ENCODE measurements around the gene CLEC14A. TPM values are rescaled to one million over a fixed set of nuclear protein-coding genes. Genes with fewer than 3 reads are reported as not detected.

The CLEC14A gene
- total and polyA plus RNA-seq, 9 of the 15 experiments (the other 6 are each of a cell fraction or from before 2014, with no cell fraction given): not detected

GRCh38 chr14:38210587-38211216 lies 45.2 kb downstream of the CLEC14A start:
- Histone ChIP-seq H2AFZ (ENCODE audit: low read depth, low read length) (no peak overlapping the region), H3K9me1 (ENCODE audit: control insufficient read depth, insufficient read depth, low read length) (no peaks in the 10 kb centered on the region), H3K9ac (ENCODE audit: insufficient read depth in 1 of 2, low read depth in 2 of 2, low read length in 2 of 2) (no peak overlapping the region), H3K79me2 (ENCODE audit: control insufficient read depth, insufficient read depth, low read length) (no peaks in the 10 kb centered on the region), H3K4me2 (ENCODE audit: insufficient read depth, low read length) (no peak overlapping the region), H3K27ac (ENCODE audit: extremely low read depth, low read depth, low read length) (no peak overlapping the region), H3K36me3 (ENCODE audit: control insufficient read depth, insufficient read depth, low read length) (no peaks in the 10 kb centered on the region), H3K27me3 (ENCODE audit: control insufficient read depth in 2 of 2, insufficient read depth in 2 of 2, low read length in 2 of 2) (no peaks in the 10 kb centered on the region), H3K9me3 (replicated peaks; ENCODE audit: control insufficient read depth, insufficient read depth, low read depth, low read length) (no peaks in the 10 kb centered on the region), H3K4me1 (replicated peaks in 1 of 2; ENCODE audit: control insufficient read depth in 2 of 2, insufficient read depth in 2 of 2, low read length in 2 of 2) (no peaks in the 10 kb centered on the region), H3K4me3 (no peak overlapping the region), H4K20me1 (replicated peaks; ENCODE audit: control insufficient read depth, insufficient read depth, low read length) (no peaks in the 10 kb centered on the region)
- no peak for TF ChIP-seq SRSF1 (IDR thresholded peaks at IDR 0.05; ENCODE audit: low read depth, low read length)
- TF ChIP-seq ATF4 (CRISPR knock-in tag; IDR thresholded peaks at IDR 0.05): no peak
- no peak for TF ChIP-seq NKRF (IDR thresholded peaks at IDR 0.05; ENCODE audit: borderline replicate concordance)
- no peak for TF ChIP-seq NFE2 (IDR thresholded peaks at IDR 0.05; ENCODE audit: low read depth)
- TF ChIP-seq YY1 (IDR thresholded peaks at IDR 0.05; ENCODE audit: borderline replicate concordance in 1 of 3, control insufficient read depth in 1 of 3, extremely low read depth in 1 of 3, insufficient read depth in 3 of 3, insufficient read length in 1 of 3, insufficient replicate concordance in 2 of 3, low read depth in 1 of 3, low read length in 2 of 3): no peak
- TF ChIP-seq CCNT2 (IDR thresholded peaks at IDR 0.05; ENCODE audit: borderline replicate concordance, extremely low read depth, insufficient read length, low read depth, low read length): no peak
- TF ChIP-seq ZNF764 (CRISPR knock-in tag; IDR thresholded peaks at IDR 0.05; ENCODE audit: low read depth): no peak
- TF ChIP-seq BACH1 (tag; IDR thresholded peaks at IDR 0.05): no peak
- no peak for TF ChIP-seq ERF (CRISPR knock-in tag; IDR thresholded peaks at IDR 0.05)
- TF ChIP-seq PCBP1 (IDR thresholded peaks at IDR 0.05; ENCODE audit: low read depth, low read length, poor library complexity, severe bottlenecking): no peak
- no peak for TF ChIP-seq PRMT5 (CRISPR knock-in tag; IDR thresholded peaks at IDR 0.05)
- no peak for TF ChIP-seq POU5F1 (IDR thresholded peaks at IDR 0.05; ENCODE audit: borderline replicate concordance, low read depth, low read length, partially characterized antibody)
- TF ChIP-seq TAF1 (IDR thresholded peaks at IDR 0.05; ENCODE audit: control insufficient read depth, extremely low read depth, insufficient read depth, low read length, severe bottlenecking): no peak
- TF ChIP-seq SIRT6 (IDR thresholded peaks at IDR 0.05; ENCODE audit: low read depth, low read length): no peak
- no peak for TF ChIP-seq DLX4 (CRISPR knock-in tag; IDR thresholded peaks at IDR 0.05)
- no peak for TF ChIP-seq HINFP (tag; conservative IDR thresholded peaks at IDR 0.05; ENCODE audit: low read depth)
- ChIA-PET POLR2A (interaction anchor here (0.6 kb wide), 1 partner anchor 845 kb away, joined by 3 read pairs; no protein-coding TSS in a partner anchor), CTCF (ENCODE audit: low intra/inter-chr PET ratio) (no interaction called here)
- in situ Hi-C loops (cut with MboI) (no loop called here), intact Hi-C loops (cut with micrococcal nuclease) (no loop called here)
- 2% methylated on average over 9 of the region's 29 CpGs for WGBS (ENCODE audit: insufficient coverage, low coverage, missing lambda C conversion rate)
- no peak for ATAC-seq
- DNase-seq (ENCODE audit: extremely low read depth in 1 of 4, low spot score in 3 of 4): no peak
- FAIRE-seq: no peak
- BruUV-seq (replicated peaks): no TSS peak
